Measurements from ENCODE around the gene DBR1. TPM values are rescaled to one million over a fixed set of nuclear protein-coding genes. Genes with fewer than 3 reads are reported as not detected.

The DBR1 gene
- total and polyA plus RNA-seq, 4 donors = 6.2 to 20.8 (median 12.3) TPM

DNA sequence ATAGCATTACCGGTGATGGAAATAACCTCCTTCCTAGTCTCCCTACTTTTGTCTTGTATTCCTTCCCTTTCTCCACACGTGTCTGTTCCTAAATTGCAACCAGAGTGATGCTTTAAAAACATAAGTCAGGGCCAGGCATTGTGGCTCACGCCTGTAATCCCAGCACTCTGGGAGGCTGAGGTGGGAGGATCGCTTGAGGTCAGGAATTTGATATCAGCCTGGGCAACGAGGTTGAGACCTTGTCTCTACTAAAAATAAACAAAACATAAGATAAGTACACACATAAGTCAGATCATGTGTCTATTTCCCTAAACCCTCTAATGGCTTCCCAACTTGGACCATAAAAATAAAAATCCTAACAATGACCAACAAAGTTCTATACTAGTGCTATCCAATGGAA lies 30.8 kb upstream of the DBR1 start:
- Histone ChIP-seq H3K4me3 (no peak overlapping the region), H3K27me3 (ENCODE audit: control insufficient read depth in 3 of 3, insufficient read depth in 3 of 3, low read length in 2 of 3) (no peaks in the 10 kb centered on the region), H3K36me3 (ENCODE audit: control insufficient read depth in 4 of 4, insufficient read depth in 4 of 4, low read length in 4 of 4) (peaks cover 0 to 9% (median 2%) of the 10 kb centered on the region in 4 donors), H3K27ac (ENCODE audit: low read depth in 1 of 2, low read length in 1 of 2) (no peak overlapping the region), H3K9ac (ENCODE audit: insufficient read depth in 1 of 2, low read length in 2 of 2) (no peak overlapping the region), H3K9me3 (ENCODE audit: control insufficient read depth in 4 of 4, insufficient read depth in 3 of 4, low read length in 3 of 4) (no peaks in the 10 kb centered on the region), H3K4me1 (ENCODE audit: control insufficient read depth in 5 of 5, insufficient read depth in 5 of 5, low read length in 5 of 5) (peaks cover 0 to 31% (median 0%) of the 10 kb centered on the region in 5 donors)
- DNase-seq = no peak
- 79 to 85% methylated on average over 5 of the region's 5 CpGs for WGBS, 2 donors
- TF ChIP-seq, protein P1, sequence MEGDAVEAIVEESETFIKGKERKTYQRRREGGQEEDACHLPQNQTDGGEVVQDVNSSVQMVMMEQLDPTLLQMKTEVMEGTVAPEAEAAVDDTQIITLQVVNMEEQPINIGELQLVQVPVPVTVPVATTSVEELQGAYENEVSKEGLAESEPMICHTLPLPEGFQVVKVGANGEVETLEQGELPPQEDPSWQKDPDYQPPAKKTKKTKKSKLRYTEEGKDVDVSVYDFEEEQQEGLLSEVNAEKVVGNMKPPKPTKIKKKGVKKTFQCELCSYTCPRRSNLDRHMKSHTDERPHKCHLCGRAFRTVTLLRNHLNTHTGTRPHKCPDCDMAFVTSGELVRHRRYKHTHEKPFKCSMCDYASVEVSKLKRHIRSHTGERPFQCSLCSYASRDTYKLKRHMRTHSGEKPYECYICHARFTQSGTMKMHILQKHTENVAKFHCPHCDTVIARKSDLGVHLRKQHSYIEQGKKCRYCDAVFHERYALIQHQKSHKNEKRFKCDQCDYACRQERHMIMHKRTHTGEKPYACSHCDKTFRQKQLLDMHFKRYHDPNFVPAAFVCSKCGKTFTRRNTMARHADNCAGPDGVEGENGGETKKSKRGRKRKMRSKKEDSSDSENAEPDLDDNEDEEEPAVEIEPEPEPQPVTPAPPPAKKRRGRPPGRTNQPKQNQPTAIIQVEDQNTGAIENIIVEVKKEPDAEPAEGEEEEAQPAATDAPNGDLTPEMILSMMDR (IDR thresholded peaks at IDR 0.05; ENCODE audit: control extremely low read depth, extremely low read depth) = no peak
- no peak for ATAC-seq (ENCODE audit: insufficient read depth, low FRiP score)

DNA sequence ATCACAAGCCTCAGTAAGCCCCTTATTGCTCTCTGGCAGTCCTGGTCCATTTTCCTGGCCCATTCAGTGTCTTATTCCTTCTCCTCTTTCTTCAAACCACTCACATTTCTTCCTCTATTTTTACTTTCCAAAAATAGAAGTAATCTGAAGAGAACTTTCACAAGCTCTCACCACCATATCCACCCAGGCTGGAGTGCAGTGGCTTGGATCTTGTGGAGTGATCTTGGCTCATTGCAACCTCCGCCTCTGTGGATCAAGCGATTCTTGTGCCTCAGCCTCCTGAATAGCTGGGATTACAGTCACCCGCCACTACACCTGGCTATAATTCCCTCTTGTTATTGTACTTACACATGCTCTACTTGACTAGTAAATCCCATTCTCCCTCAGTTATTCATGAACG lies 29.2 kb upstream of the DBR1 start:
- TF ChIP-seq, protein P1 (IDR thresholded peaks at IDR 0.05; ENCODE audit: control extremely low read depth, extremely low read depth) = no peak
- Histone ChIP-seq H3K36me3 (ENCODE audit: control insufficient read depth in 4 of 4, insufficient read depth in 4 of 4, low read length in 4 of 4) (peaks cover 0 to 9% (median 2%) of the 10 kb centered on the region in 4 donors), H3K9me3 (ENCODE audit: control insufficient read depth in 4 of 4, insufficient read depth in 3 of 4, low read length in 3 of 4) (no peaks in the 10 kb centered on the region), H3K27me3 (ENCODE audit: control insufficient read depth in 3 of 3, insufficient read depth in 3 of 3, low read length in 2 of 3) (no peaks in the 10 kb centered on the region), H3K4me1 (ENCODE audit: control insufficient read depth in 5 of 5, insufficient read depth in 5 of 5, low read length in 5 of 5) (peaks cover 0 to 34% (median 0%) of the 10 kb centered on the region in 5 donors), H3K27ac (ENCODE audit: low read depth in 1 of 2, low read length in 1 of 2) (no peak overlapping the region), H3K9ac (ENCODE audit: insufficient read depth in 1 of 2, low read length in 2 of 2) (no peak overlapping the region), H3K4me3 (no peak overlapping the region)
- 80 to 87% methylated on average over 4 of the region's 4 CpGs for WGBS, 2 donors
- no peak for ATAC-seq (ENCODE audit: insufficient read depth, low FRiP score)
- no peak for DNase-seq

DNA sequence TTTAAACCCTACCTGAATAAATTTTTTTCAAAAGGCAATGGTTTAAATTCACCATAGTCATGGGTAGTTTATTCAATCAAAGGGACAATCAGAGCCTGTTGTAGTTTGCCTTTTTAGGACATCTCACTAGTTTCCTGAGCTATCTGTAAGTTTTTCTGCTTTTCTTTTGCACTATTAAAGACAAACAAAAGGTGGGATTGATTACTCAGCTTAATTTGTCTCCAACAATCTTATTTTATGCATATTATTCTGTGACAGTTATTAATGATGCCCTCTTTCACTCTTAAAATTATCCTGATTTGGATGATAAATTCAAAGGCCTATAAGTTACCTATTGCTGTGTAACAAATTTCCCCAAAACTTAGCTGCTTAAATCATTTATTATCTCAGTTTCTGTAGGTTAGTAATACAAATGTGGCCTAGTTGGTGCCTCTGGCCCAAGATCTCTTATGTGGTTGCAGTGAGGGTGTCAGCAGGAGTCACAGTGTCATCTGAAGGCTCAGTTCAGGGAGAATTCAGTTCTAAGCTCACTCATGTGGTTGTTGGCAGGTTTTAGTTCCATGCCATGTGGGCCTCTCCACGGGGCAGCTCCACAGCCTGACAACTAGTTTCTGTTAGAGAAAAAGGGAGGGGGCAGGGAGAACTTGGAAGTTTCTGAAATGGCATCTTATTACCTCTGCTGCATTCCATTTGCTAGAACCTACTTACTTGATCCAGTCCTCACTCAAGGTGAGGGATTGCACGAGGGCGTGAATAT lies 28.4 kb upstream of the DBR1 start:
- Histone ChIP-seq H3K9me3 (ENCODE audit: control insufficient read depth in 4 of 4, insufficient read depth in 3 of 4, low read length in 3 of 4) (no peaks in the 10 kb centered on the region), H3K27me3 (ENCODE audit: control insufficient read depth in 3 of 3, insufficient read depth in 3 of 3, low read length in 2 of 3) (no peaks in the 10 kb centered on the region), H3K4me1 (ENCODE audit: control insufficient read depth in 5 of 5, insufficient read depth in 5 of 5, low read length in 5 of 5) (peaks cover 0 to 34% (median 0%) of the 10 kb centered on the region in 5 donors), H3K36me3 (ENCODE audit: control insufficient read depth in 4 of 4, insufficient read depth in 4 of 4, low read length in 4 of 4) (peaks cover 0 to 9% (median 2%) of the 10 kb centered on the region in 4 donors), H3K4me3 (no peak overlapping the region), H3K9ac (ENCODE audit: insufficient read depth in 1 of 2, low read length in 2 of 2) (no peak overlapping the region), H3K27ac (ENCODE audit: low read depth in 1 of 2, low read length in 1 of 2) (no peak overlapping the region)
- DNase-seq (no peak), ATAC-seq (ENCODE audit: insufficient read depth, low FRiP score) (no peak)
- WGBS, 2 donors = 75 to 90% methylated on average over 3 of the region's 3 CpGs
- TF ChIP-seq, protein P1 (IDR thresholded peaks at IDR 0.05; ENCODE audit: control extremely low read depth, extremely low read depth) = no peak

Data from lung (tissue), 12 donors.